T-helper 2 cell treated with Interferon-gamma antibody and Interleukin-4, amounts not matched to agents 100 ng/mL and 5 ng/mL, for 36 hours (primary cell): Measurements from ENCODE around the gene TBC1D5. TPM values are rescaled to one million over a fixed set of nuclear protein-coding genes. Genes with fewer than 3 reads are reported as not detected.
"Not testable (repeated sequence)": the region's sequence is repeated elsewhere in the genome, so short reads cannot be mapped to it uniquely, and the experiment has no call there.

Source experiments
- intact Hi-C: fragments of 100-400 bp; cut with micrococcal nuclease; formaldehyde crosslinking; loops from one replicate; pipeline ENCODE4 v1.15.1; 2023
- total RNA-seq: library from RNA; stranded (reverse); gene quantifications from 2 replicates; pipeline ENCODE4 v1.2.3, GENCODE V29; 2022

TBC1D5 gene
- total RNA-seq, 1 donor from 2014 or later: 51.6 TPM

DNA sequence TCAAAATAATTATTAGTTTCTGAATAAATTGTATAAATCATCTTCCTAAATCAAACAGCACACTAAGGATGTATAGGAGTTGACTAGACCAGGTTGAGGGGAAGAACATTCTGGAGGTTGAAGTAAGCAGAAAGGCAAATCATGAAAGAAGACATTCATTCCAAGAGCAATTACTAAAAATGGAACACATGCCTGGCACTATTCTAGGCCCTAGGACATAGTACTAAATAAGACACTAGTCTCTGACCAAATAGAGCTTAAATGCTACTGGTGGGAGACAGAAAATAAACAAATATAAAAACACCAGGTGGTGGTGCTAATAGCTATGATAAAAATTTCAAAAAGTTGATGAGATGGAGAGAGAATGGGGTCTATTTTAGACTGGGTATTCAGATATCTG, 190.1 kb downstream of the TBC1D5 start:
- intact Hi-C loops: loop anchor here (10.0 kb wide), 1 partner anchor 292 kb away; no protein-coding TSS in a partner anchor

DNA sequence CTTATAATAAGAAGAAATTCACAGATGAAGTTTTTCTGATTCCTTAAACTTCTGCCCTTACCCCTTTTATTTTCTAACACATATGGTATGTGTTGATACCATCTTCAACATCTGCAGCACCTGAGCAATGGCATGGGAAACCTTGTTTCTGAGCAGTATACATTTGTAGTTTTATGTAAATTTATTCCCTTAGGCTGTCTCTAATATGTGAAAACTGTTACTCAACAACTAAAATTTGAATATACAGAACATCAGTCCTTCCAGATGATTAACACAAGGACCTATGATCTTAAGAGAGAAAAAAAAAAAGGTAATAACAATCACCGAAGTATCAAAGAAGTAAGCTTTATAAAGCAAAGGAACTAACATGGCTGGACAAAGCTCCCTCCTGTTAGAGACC, 190.5 kb downstream of the TBC1D5 start:
- intact Hi-C loops: loop anchor here (10.0 kb wide), 1 partner anchor 293 kb away; no protein-coding TSS in a partner anchor

DNA sequence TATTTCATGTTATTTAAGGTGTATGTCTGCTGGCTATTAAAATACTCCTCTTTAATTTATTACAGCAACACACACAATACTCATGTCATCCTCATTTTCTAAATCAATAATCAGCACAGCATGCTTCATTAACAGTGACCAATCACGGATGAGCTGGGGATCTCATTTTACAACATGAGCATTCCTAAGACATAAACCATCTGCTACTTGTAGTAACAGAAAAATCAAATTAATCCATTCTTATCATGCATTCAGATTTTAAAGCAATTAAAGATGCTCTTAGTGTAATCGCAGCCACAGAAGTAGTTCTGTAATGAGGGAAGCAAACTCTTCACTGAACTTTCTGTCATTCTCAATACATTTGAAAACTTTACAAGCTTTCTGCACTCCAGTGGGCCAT, 191.1 kb downstream of the TBC1D5 start:
- intact Hi-C loops: loop anchor here (10.0 kb wide), 1 partner anchor 293 kb away; no protein-coding TSS in a partner anchor

DNA sequence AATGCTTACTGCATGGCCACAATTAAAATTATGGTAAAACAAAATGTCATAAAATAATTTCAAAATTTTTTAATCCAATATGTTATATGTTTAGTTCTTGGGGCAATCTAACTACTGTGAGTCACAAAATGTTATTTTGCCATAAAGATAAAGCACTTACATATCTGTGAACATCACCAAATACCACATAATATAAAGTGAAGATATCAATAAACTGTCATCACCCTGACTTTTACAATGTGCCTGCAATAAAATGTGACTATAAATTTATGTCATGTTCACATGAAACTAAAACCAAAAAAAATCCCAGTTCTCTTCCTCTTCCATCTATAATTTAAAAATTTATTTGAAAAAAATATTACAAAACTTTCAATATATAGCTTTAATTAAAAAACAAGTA, 191.8 kb downstream of the TBC1D5 start:
- intact Hi-C loops: loop anchor here (10.0 kb wide), 1 partner anchor 294 kb away; no protein-coding TSS in a partner anchor

DNA sequence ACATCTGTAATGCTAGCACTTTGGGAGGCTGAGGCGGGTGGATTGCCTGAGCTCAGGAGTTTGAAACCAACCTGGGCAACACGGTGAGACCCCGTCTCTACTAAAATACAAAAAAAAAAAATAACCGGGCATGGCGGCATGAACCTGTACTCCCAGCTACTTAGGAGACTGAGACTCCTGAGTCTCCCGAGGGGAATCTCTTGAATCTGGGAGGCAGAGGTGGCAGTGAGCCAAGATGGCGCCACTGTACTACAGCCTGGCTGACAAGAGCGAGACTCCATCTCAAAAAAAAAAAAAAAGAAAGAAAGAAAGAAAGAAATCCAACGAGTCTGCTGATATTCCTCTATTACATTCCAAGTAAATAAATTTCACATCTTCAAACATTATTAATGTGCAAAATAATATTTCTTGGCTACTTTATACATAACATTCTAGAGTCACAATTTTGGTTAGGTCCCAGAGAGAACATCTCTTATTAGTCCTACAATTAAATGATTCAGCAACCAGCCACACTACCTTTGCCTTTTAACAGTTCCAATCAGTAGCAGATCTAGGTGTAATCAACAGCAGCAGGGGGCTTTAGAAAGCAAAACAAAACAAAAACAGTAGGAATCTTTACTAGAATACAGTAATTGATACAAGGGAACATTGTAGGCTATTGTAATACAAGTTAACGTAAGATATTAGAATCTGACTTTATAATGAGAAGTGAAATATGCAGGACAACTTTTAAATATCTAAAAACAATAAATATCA, 195.8 kb downstream of the TBC1D5 start:
- intact Hi-C loops: no loop called here

DNA sequence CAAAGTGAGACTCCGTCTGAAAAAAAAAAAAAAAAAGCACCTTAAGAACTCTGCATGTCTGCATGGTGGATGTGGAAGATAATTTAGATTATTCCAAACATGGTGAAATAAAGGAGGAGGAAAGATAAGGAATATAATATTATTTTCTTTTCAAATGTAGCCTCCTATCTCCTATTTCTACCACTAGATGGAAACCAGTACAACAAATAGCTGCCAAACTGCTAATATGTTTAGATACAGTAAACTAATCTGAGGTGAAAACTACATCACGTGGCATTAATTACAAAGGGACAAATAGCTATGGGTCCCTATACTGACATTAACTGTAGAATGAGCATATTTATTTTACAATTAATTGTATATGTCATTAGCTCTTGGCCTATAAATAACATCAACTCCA, 197.8 kb downstream of the TBC1D5 start:
- intact Hi-C loops: no loop called here

DNA sequence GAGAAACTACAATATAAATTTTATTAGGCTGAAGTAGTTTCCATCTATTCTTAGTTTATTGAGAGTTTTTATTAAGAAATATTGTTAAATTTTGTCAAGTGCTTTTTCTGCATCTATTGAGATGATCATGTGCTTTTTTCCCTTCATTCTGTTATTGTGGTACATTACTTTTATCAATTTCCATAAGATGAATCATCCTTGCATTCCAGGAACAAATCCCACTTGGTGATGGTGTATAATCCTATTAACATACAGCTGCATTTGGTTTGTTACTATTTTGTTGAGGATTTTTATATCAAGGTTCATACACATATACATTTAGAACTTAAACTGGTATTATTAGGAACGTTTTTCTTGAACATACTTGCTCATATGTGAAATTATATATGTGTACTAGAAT, 199.8 kb downstream of the TBC1D5 start:
- intact Hi-C loops: no loop called here

DNA sequence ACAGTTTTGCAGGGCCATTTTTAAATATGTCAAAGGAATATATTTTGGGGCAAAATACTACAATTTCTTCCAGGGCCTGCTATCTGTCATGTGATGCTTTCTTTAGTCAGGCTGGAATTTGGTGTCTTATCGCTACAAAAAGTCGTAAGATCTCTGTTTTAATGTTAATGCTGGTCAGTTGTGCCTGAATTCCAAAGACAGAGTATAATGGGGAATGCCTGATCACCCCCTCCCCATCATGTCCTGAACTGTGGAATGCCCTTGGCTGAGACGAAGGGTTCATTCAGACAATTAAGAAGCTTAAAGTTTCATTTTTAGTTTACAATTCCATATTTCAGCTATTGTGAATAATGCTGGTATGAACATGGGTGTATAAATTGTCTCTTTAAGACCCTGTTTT, 203.0 kb downstream of the TBC1D5 start:
- intact Hi-C loops: no loop called here

DNA sequence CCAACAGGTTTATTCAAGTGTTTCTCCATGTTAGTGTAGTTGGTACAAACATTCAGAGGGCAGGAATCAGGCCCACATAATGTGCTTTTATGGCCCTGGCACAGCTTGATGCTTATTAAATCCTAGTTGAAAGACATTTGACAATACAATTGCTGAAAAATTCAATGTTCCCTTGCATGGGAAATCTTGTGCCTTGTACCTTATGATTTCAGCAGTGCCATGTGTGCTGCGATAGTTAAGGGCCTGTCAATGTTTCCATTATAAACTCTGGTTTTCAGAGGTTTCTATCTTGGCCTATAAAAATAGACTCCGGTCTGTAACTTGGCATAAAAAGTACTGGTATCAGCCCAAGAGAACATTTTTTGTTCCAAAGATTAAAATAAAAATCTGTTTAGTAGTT, 207.2 kb downstream of the TBC1D5 start:
- intact Hi-C loops: no loop called here

DNA sequence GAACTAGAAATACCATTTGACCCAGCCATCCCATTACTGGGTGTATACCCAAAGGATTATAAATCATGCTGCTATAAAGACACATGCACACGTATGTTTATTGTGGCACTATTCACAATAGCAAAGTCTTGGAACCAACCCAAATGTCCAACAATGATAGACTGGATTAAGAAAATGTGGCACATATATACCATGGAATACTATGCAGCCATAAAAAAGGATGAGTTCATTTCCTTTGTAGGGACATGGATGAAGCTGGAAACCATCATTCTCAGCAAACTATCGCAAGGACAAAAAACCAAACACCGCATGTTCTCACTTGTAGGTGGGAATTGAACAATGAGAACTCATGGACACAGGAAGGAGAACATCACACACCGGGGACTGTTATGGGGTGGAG, 210.0 kb downstream of the TBC1D5 start:
- intact Hi-C loops: not testable (repeated sequence)

DNA sequence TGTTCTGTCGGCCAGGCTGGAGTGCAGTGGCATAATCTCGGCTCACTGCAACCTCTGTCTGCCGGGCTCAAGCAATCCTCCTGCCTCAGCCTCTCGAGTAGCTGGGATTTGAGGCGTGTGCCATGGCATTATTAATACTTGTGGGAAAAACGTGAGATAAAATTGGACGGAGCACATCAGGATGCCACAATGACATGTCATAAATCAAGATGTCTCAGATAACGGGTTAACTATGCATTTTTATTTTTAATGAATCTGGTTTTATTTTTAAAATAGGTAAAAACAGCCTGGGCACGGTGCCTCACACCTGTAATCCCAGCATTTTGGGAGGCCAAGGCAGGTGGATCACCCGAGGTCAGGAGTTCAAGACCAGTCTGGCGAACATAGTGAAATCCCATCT, 212.8 kb downstream of the TBC1D5 start:
- intact Hi-C loops: no loop called here

DNA sequence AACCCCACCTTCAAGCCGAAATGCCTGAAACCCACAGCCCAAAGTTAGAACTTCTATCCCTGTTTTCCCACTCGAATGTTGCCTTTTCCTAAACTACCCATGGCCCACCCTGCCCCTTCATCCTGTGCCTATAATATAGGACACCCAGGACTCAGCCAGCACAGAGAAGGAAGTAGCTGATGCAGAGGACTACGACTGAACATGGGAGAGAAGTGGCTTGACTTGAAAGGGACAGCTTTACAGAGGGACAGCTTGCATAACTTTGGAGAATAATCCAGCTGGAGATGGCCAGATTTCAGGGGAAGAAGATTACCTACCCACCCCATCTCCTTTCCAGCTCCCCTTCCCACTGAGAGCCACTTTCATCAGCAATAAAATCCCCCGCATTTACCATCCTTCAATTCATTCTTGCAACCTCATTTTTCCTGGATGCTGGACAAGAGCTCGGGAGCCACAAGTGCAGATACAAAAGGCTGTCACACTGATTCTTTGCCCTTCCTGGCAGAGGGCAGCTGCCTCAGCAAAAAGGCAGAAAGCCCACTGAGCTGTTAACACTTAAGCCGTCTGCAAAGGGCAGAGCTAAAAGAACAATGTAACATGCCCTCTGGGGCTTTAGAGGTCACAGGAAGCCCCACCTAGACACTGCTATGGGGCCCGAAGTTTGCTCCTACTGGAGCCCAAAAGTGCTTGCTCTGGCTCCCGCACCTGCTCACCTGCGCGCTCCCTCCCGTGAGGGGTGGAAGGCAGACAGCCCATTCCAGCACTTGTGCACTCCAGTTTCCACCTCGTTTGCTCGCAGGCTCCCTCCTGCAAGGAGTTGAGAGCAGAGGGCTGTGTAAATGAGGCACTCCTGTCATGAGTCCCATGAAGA, 224.0 kb downstream of the TBC1D5 start:
- intact Hi-C loops: no loop called here

DNA sequence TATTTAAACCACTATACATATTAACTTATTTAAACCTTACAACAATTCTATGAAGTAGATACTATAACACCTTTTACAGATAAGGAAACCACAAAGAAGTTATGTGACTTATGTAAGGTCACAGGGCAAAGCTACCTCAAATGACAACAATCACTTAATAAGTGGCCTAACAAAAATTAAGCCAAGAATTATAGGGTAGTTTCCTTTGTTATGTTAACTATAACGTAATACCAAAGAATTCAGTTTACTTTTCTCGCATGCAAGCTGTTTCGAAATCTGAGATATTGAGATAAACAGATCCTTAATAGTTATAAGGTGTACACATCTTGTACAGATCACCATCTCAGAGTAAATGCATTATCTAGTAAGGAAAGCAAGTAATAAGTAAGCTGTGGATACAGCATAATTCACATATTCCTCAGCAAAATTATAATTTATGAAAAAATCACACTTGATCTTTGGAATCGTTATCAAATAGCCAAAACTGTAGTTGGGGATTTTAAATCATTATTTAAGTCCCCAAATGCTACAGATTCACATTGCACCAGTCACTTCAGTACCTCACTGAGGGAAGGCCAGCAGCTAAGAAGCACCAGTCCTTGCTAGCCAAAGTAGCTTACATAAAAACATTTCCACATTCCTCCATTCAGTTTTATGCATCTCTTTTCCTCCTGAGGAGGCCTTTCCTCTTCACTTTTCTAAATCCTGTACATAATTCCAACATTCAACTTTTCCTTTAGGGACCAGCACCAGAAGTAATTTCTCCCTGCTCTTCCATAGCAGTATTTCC, 226.8 kb downstream of the TBC1D5 start:
- intact Hi-C loops: no loop called here

DNA sequence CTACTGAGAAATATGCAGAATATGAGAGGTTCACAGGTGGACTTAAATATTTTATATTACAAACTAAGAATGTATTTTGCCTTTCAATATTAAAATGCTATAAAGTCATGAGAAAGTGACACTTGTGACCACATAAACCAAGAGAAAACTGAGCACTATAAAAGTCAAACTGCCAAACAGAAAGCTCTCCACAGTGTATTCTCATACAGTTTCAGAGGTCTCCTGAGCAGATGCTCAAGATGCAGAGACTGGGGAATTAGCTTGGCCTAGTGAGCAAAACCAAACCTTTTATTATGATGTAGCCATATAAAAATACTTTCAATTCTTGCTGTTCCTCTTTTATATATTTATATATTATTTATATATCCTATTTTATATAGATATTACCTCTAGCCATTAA, 227.8 kb downstream of the TBC1D5 start:
- intact Hi-C loops: no loop called here

DNA sequence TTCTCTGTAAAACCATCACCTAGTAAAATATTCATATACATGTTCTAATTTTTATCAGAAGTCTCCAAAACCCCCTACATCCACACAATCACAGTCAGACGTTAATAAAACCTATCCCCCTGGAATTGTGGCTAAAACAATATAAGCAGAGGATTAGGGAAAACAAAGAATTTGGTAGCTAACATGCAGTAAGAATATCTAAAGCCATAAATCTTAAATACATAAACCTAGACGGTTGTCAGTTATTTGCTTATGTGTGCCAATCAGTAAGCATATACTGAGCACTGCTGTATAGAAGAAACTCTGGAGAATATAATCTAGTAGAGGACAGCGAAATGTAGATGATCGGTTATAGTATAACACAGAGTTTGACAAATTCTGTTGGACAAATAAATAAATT, 232.2 kb downstream of the TBC1D5 start:
- intact Hi-C loops: no loop called here

DNA sequence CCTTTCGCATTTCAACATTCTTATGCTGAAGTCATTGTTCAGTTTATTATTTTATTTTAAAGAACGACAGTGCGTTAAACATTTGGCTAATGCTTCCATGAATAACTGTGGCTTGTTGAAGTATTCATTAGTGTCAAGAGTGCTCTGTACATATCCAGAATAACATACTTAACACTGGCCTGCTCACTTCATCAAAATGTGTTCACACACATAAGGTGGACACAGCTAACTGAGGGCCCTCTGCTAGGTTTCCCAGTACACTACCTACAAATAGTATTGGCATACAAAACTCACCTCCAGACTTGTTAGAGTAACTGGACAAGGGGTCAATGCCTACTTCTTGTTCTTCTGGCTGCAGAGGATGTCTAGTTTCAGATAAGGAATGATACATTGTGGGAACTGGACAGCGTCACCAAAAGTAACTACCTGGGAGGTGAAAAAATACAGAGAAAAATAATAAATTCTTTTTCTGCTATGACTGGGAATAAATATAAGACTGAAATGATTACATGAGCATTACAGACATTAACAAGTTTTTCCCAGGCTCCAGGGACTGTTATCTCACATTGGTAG, 234.2 kb downstream of the TBC1D5 start:
- intact Hi-C loops: no loop called here

DNA sequence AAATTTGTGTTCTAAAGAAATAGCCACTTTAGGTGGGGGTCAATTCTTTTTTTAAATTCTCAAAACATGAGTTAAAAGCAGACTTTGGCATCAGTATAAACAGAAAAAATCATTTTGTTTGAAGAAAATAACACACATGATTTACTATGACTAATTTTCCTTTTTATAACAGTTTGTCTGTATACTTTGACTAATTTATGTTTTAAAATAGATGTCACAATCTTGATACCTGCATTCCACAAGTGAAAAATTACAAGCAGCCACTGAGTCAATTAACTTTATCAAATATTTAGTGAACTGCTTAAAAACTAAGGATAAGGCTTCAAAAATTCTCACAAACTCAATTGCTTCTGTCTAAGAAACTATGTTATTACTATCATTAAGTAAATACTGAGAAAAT, 235.0 kb downstream of the TBC1D5 start:
- intact Hi-C loops: no loop called here

DNA sequence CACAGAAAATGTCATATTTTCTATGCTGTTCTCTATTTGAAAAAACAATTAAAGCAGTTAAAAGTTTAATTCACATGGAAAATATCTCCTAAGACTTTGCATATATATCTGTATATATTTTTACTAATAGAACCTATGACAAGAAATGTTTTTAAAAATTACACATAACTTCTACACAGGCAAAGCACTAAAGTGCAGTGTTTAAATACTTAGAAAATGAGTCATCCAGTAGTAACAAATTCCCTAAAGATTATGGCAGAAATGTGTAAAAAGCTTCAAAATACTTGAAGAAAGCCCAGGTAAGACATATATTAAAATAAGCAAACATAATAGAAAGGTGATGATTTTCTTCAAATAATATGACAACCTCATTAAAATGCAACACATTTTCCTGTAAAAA, 236.6 kb downstream of the TBC1D5 start:
- intact Hi-C loops: no loop called here

DNA sequence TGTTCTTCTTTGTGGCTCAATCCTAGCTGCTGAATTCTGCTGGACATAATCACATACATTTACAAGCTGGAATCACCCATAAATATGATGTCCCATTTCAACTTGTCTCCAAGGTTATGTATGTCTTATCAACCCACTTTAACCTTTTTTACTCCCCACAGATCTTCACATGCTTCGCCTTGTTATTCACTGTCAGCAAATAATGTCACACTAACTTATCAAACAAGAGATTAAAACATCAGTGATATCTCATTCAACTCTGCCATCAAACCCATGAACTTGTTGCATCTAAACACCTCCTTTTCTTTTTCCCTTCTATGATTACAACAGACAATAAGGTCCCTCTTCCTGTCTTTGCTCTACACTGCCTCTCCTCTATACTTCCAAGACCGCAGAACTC, 240.7 kb downstream of the TBC1D5 start:
- intact Hi-C loops: no loop called here

DNA sequence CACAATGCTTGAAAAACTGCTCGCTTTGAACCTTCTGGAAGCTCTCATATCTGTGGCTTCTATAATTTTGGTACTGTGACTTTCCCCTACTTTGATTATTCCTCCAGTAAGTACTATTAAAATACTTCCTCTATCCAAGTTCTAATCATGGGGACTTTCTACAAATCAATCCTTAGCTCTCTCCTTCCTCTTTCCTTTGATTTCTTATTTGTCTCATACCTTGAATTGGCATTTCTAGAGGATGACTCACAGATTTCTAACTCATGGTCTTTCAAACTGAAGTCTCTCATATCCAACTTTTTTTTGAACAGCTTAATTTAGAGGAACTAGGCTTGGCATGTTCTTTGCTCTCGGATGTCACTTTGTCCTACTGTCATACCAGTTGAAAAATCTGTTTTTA, 241.8 kb downstream of the TBC1D5 start:
- intact Hi-C loops: no loop called here

DNA sequence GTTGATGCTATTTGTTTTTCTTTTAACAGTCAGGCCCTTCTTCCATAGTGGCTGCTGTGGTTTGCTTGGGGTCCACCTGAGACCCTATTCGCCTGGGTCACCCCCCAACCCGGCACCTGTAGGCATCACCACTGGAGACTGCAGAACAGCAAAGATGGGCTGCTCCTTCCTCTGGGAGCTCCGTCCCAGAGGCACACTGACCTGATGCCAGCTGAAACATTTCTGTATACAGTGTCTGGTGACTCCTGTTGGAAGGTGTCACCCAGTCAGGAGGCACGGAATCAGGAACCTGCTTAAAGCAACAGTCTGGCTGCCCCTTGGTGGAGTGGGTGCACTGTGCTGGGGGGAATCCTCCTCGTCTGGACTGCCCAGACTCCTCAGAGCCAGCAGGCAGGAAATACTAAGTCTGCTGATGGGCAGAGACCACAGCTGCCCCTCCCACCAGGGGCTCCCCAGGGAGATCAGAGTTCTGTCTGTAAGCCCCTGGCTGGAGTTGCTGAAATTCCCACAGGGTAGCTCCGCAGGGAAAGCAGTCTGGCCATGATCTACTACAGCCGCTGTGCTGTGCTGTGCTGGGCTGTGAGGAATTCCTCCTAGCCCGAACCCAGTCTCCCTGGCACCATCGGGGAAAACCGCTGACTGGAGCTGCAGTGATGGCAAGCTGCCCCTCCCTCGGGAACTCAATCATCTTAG, 248.2 kb downstream of the TBC1D5 start:
- intact Hi-C loops: no loop called here
